GM12878 (cell line): Measurements from ENCODE around the gene PLXNA4. TPM values are rescaled to one million over a fixed set of nuclear protein-coding genes. Genes with fewer than 3 reads are reported as not detected.

Source experiments
- ATF3 ChIP-seq: IDR thresholded peaks from 2 replicates; pipeline ENCODE4 v1.6.1; 2011; ENCODE audit warnings: low read depth, mild to moderate bottlenecking, low read length, moderate library complexity, borderline replicate concordance; ENCODE audit errors: extremely low read depth
- IRF5 ChIP-seq: fragments of 450-650 bp; IDR thresholded peaks from 2 replicates; pipeline ENCODE4 v1.6.1; 2017; ENCODE audit warnings: borderline replicate concordance
- MEF2B ChIP-seq: fragments of 450-650 bp; IDR thresholded peaks from 2 replicates; pipeline ENCODE4 v1.6.1; 2018; ENCODE audit warnings: mild to moderate bottlenecking, moderate library complexity; ENCODE audit not compliant: partially characterized antibody, poor library complexity, severe bottlenecking
- NRF1 ChIP-seq: conservative IDR thresholded peaks from 2 replicates; pipeline ENCODE4 v1.6.1; 2011; ENCODE audit warnings: mild to moderate bottlenecking, low read depth, low read length, improper control_type of control experiment
- PRDM15 ChIP-seq: fragments of 450-650 bp; formaldehyde crosslinking; IDR thresholded peaks from 2 replicates; pipeline ENCODE4 v1.4.0; 2020; ENCODE audit warnings: mild to moderate bottlenecking, moderate library complexity
- SMAD5 ChIP-seq: IDR thresholded peaks from 2 replicates; pipeline ENCODE4 v1.6.1; 2016; ENCODE audit warnings: antibody characterized with exemption, low read depth
- ZBTB40 ChIP-seq: fragments of 450-650 bp; IDR thresholded peaks from 2 replicates; pipeline ENCODE4 v1.6.1; 2016; ENCODE audit warnings: mild to moderate bottlenecking, moderate library complexity, borderline replicate concordance
- polyA plus RNA-seq, 11 experiments: library from polyadenylated mRNA; depleted of rRNA in 4 of 11; unstranded in 6 of 11; stranded (reverse) in 5 of 11; fragments of >200 nt; fragmentation: Nextera tagmentation in 4 of 11; fragmentation: Illumina TruSeq in 1 of 11; extraction: Ambion mirVana in 4 of 11; extraction: Trizol in 1 of 11; gene quantifications; 1 replicate in 1 of 11; 2 replicates in 10 of 11; pipeline versions ENCODE4 v1.2.1 to v1.2.3, GENCODE V29; 2011 to 2016; ENCODE audit warnings: inconsistent platforms in 2 of 11, missing spikeins in 2 of 11, low read depth in 1 of 11
- total RNA-seq, 4 experiments: library from RNA; depleted of rRNA in 3 of 4; stranded (reverse); fragments of >200 nt in 3 of 4; fragmentation: Illumina TruSeq in 1 of 4; extraction: Trizol in 1 of 4; gene quantifications; 2 replicates each; pipeline versions ENCODE4 v1.2.1 to v1.2.3, GENCODE V29; 2013 to 2021

Gene PLXNA4
- total and polyA plus RNA-seq, 10 of the 15 experiments (the other 5 are each of a cell fraction or from before 2014, with no cell fraction given), result 0.03 TPM; not detected in 9

- TF ChIP-seq SMAD5, result no peak
- TF ChIP-seq PRDM15, result no peak
- no peak for TF ChIP-seq IRF5
- TF ChIP-seq MEF2B, result no peak
- TF ChIP-seq ATF3, result no peak
- TF ChIP-seq NRF1, result no peak
- no peak for TF ChIP-seq ZBTB40
These were observed 376.1 kb downstream of the PLXNA4 start (continued) for GRCh38 chr7:132200141-132200540.
